GM19452 (cell line): ENCODE results near the gene ZBTB12.
"Not testable (repeated sequence)": the region's sequence is repeated elsewhere in the genome, so short reads cannot be mapped to it uniquely, and the experiment has no call there.

ENCODE experiments used
- ATAC-seq: cut with Tn5 transposase; IDR thresholded peaks from one replicate; pipeline ENCODE4 v1.9.1; 2021; ENCODE audit not compliant: unreplicated experiment

ZBTB12 gene

GRCh38 chr6:31851980-31852718 lies 49.7 kb downstream of the ZBTB12 start:
- not testable (repeated sequence) for ATAC-seq

- no peak for ATAC-seq
Observed at GRCh38 chr6:31851485-31851832, 50.4 kb downstream of the ZBTB12 start.

- ATAC-seq = no peak
Observed at GRCh38 chr6:31850765-31851484, 51.0 kb downstream of the ZBTB12 start.
